ENCODE results near the gene ZNF282.

- no peak for TF ChIP-seq CTCF (IDR thresholded peaks at IDR 0.05)
- no peak for TF ChIP-seq POLR2A (IDR thresholded peaks at IDR 0.05)
- TF ChIP-seq POLR2AphosphoS5 (IDR thresholded peaks at IDR 0.05) = no peak
These were observed 61.2 kb downstream of the ZNF282 start for GRCh38 chr7:149256568-149256967.
